GM12878 (cell line): ENCODE data around the gene GIMAP2. TPM values are rescaled to one million over a fixed set of nuclear protein-coding genes. Genes with fewer than 3 reads are reported as not detected.

Experiments
- ATAC-seq: fragments of 200-7000 bp; cut with Tn5 transposase; 3 replicates; pipeline ENCODE4 v1.9.1; 2020; ENCODE audit warnings: mild to moderate bottlenecking, moderate library complexity
- BruUV-seq: library from RNA; stranded (reverse); fragments of 400-500 nt; replicated peaks from 2 replicates; lab custom pipeline; 2021; lab: Mats Ljungman, UMichigan
- CTCF ChIA-PET: fragments of 300-600 bp; sonication (Branson Sonifier 250); formaldehyde crosslinking; extraction: SDS; loops from one replicate; lab custom pipeline; 2021; ENCODE audit warnings: inconsistent platforms; lab: Yijun Ruan, JAX
- POLR2A ChIA-PET: fragments of 350-600 bp; formaldehyde crosslinking; extraction: SDS; loops from one replicate; lab custom pipeline; 2021; ENCODE audit warnings: inconsistent platforms; lab: Charles Lee
- RAD21 ChIA-PET: fragments of 300-600 bp; sonication (Branson Sonifier 250); formaldehyde crosslinking; loops from one replicate; lab custom pipeline; 2023; ENCODE audit warnings: antibody characterized with exemption; ENCODE audit not compliant: unreplicated experiment; lab: Charles Lee
- SMC1A ChIA-PET: fragments of 300-600 bp; sonication (Branson Sonifier 250); formaldehyde crosslinking; loops from one replicate; lab custom pipeline; 2023; ENCODE audit not compliant: unreplicated experiment, uncharacterized antibody; lab: Charles Lee
- DNase-seq: peaks from one replicate; pipeline ENCODE4 v3.0.0-alpha.2; 2011; ENCODE audit warnings: low read depth, low spot score
- FAIRE-seq: peaks from 3 replicates; lab custom pipeline; 2011; peaks lifted over from hg19 to GRCh38; lab: Jason Lieb, UNC
- H2AFZ ChIP-seq: 2 replicates; pipeline ENCODE4 v1.6.0; 2011; ENCODE audit warnings: low read depth, low read length, control low read depth; ENCODE audit not compliant: control insufficient read depth
- H3K27ac ChIP-seq: 2 replicates; pipeline ENCODE4 v1.5.1; 2011; ENCODE audit warnings: control low read depth; ENCODE audit not compliant: control insufficient read depth, insufficient read depth
- H3K27me3 ChIP-seq, 2 experiments: replicated peaks in 1 of 2; 2 replicates each; pipeline versions ENCODE4 v1.6.0 to v1.6.1; 2011; ENCODE audit warnings: low read length in 1 of 2; ENCODE audit not compliant: control insufficient read depth in 2 of 2, insufficient read depth in 2 of 2
- H3K36me3 ChIP-seq, 2 experiments: 2 replicates each; pipeline ENCODE4 v1.5.1; 2011; ENCODE audit warnings: low read length in 1 of 2; ENCODE audit not compliant: control insufficient read depth in 2 of 2, insufficient read depth in 2 of 2
- H3K4me1 ChIP-seq: 2 replicates; pipeline ENCODE4 v1.6.1; 2011; ENCODE audit warnings: mild to moderate bottlenecking, low read length, moderate library complexity, mixed read lengths; ENCODE audit not compliant: control insufficient read depth, insufficient read depth
- H3K4me2 ChIP-seq: 2 replicates; pipeline ENCODE4 v1.6.0; 2011; ENCODE audit warnings: control low read depth; ENCODE audit not compliant: control insufficient read depth, insufficient read depth
- H3K4me3 ChIP-seq: fragments of 200-600 bp; sonication (generic); 2 replicates; pipeline ENCODE4 v1.5.1; 2016
- H3K79me2 ChIP-seq: 2 replicates; pipeline ENCODE4 v1.6.0; 2011; ENCODE audit warnings: low read length; ENCODE audit not compliant: control insufficient read depth, insufficient read depth
- H3K9ac ChIP-seq: 2 replicates; pipeline ENCODE4 v1.8.0; 2011; ENCODE audit warnings: low read length, control low read depth, mixed read lengths; ENCODE audit not compliant: control insufficient read depth, insufficient read depth
- H3K9me3 ChIP-seq: replicated peaks from 3 replicates; pipeline ENCODE4 v1.5.1; 2011; ENCODE audit warnings: mild to moderate bottlenecking, low read length; ENCODE audit not compliant: control insufficient read depth, insufficient read depth
- H4K20me1 ChIP-seq: 2 replicates; pipeline ENCODE4 v1.6.0; 2011; ENCODE audit not compliant: control insufficient read depth, insufficient read depth
- CBX3 ChIP-seq: fragments of 200-600 bp; sonication (generic); IDR thresholded peaks from 2 replicates; pipeline ENCODE4 v1.6.1; 2016; ENCODE audit warnings: low read depth, borderline replicate concordance
- CUX1 ChIP-seq: IDR thresholded peaks from 2 replicates; pipeline ENCODE4 v1.6.1; 2012; ENCODE audit warnings: improper control_type of control experiment, low read depth, low read length; ENCODE audit not compliant: insufficient replicate concordance
- DPF2 ChIP-seq: fragments of 450-650 bp; IDR thresholded peaks from 2 replicates; pipeline ENCODE4 v1.6.1; 2017; ENCODE audit warnings: mild to moderate bottlenecking
- SMAD5 ChIP-seq: IDR thresholded peaks from 2 replicates; pipeline ENCODE4 v1.6.1; 2016; ENCODE audit warnings: antibody characterized with exemption, low read depth
- WRNIP1 ChIP-seq: IDR thresholded peaks from 2 replicates; pipeline ENCODE4 v1.6.1; 2011; ENCODE audit warnings: low read depth, low read length, improper control_type of control experiment, borderline replicate concordance
- ZBED1 ChIP-seq: IDR thresholded peaks from 2 replicates; pipeline ENCODE4 v1.6.1; 2016; ENCODE audit warnings: borderline replicate concordance
- WGBS: methylation state at CpG from one replicate; pipeline ENCODE4 v1.1.6; 2016; ENCODE audit warnings: low lambda C conversion rate; ENCODE audit not compliant: insufficient replicate concordance, insufficient coverage; ENCODE audit errors: missing lambda C conversion rate; 5-methylcytosine and 5-hydroxymethylcytosine counted together
- in situ Hi-C: fragments of 300-500 bp; cut with MboI; formaldehyde crosslinking; loops from 9 replicates; pipeline ENCODE4 v1.14.3; 2018; ENCODE audit warnings: mixed read lengths
- intact Hi-C: fragments of 100-400 bp; cut with micrococcal nuclease; formaldehyde crosslinking; loops from one replicate; pipeline ENCODE4 v1.14.2; 2022; ENCODE audit not compliant: unreplicated experiment
- polyA plus RNA-seq, 11 experiments: library from polyadenylated mRNA; depleted of rRNA in 4 of 11; unstranded in 6 of 11; stranded (reverse) in 5 of 11; fragments of >200 nt; fragmentation: Nextera tagmentation in 4 of 11; fragmentation: Illumina TruSeq in 1 of 11; extraction: Ambion mirVana in 4 of 11; extraction: Trizol in 1 of 11; gene quantifications; 1 replicate in 1 of 11; 2 replicates in 10 of 11; pipeline versions ENCODE4 v1.2.1 to v1.2.3, GENCODE V29; 2011 to 2016; ENCODE audit warnings: inconsistent platforms in 2 of 11, missing spikeins in 2 of 11, low read depth in 1 of 11
- total RNA-seq, 4 experiments: library from RNA; depleted of rRNA in 3 of 4; stranded (reverse); fragments of >200 nt in 3 of 4; fragmentation: Illumina TruSeq in 1 of 4; extraction: Trizol in 1 of 4; gene quantifications; 2 replicates each; pipeline versions ENCODE4 v1.2.1 to v1.2.3, GENCODE V29; 2013 to 2021

The GIMAP2 gene
- total and polyA plus RNA-seq, 10 of the 15 experiments (the other 5 are each of a cell fraction or from before 2014, with no cell fraction given), result 21.3 to 102 (median 31.8) TPM

- TF ChIP-seq CUX1, result no peak
- no peak for TF ChIP-seq CBX3
- no peak for TF ChIP-seq SMAD5
These were observed 21.6 kb upstream of the GIMAP2 start (continued) for GRCh38 chr7:150663802-150664494.

GRCh38 chr7:150665089-150665748 is 20.3 kb upstream of the GIMAP2 start:
- Histone ChIP-seq H3K4me3 (no peak overlapping the region), H3K79me2 (no peaks in the 10 kb centered on the region), H3K36me3 (no peaks in the 10 kb centered on the region), H3K27me3 (no peaks in the 10 kb centered on the region), H2AFZ (peak overlapping the region; percentile 13), H3K4me2 (no peak overlapping the region), H4K20me1 (no peaks in the 10 kb centered on the region), H3K4me1 (peaks cover 72% of the 10 kb centered on the region), H3K27ac (peak overlapping the region; percentile 96), H3K9ac (0 out of 2 replicates have a peak overlapping the region, but pooled peaks have one; percentile 26), H3K9me3 (peaks cover 6% of the 10 kb centered on the region)
- WGBS, result 87% methylated on average over 9 of the region's 9 CpGs
- BruUV-seq, result no TSS peak
- no peak for ATAC-seq
- CTCF ChIA-PET, result interaction anchor here (1.3 to 2.4 kb wide), 4 partner anchors 21 to 92 kb away, joined by 3 to 11 read pairs (median 5); partner anchors contain the start of genes GIMAP2 and GIMAP6
- intact Hi-C loops, result loop anchor here (5.0 kb wide), 1 partner anchor 288 kb away; the partner anchor contains the start of gene ZNF775
- FAIRE-seq, result no peak
- TF ChIP-seq ZBED1 (no peak), WRNIP1 (no peak), DPF2 (no peak)
- in situ Hi-C loops, result no loop called here
- DNase-seq, result no peak
- SMC1A ChIA-PET, result interaction anchor here (0.7 to 5.2 kb wide), 3 partner anchors 21 to 90 kb away, joined by 3 to 57 read pairs (median 28); partner anchors contain the start of gene GIMAP2
- POLR2A ChIA-PET, result interaction anchor here (1.6 kb wide), 1 partner anchor 33 kb away, joined by 4 read pairs; the partner anchor contains the start of gene GIMAP6
- RAD21 ChIA-PET, result interaction anchor here (0.9 to 3.9 kb wide), 6 partner anchors 21 to 284 kb away, joined by 3 to 31 read pairs (median 4); partner anchors contain the start of genes GIMAP2 and GIMAP6
